Ovary (tissue), 10 donors: Measurements from ENCODE around the gene TP73. TPM values are rescaled to one million over a fixed set of nuclear protein-coding genes. Genes with fewer than 3 reads are reported as not detected.
A peak's percentile ranks its signal among the peaks of the same experiment; 100 is the strongest.

ENCODE experiments used
- DNase-seq, 5 donors: peaks; one replicate each; pipeline ENCODE4 v3.0.0-alpha.2; 2019 to 2020
- H3K27ac ChIP-seq, 2 donors: fragments of 200-600 bp; one replicate each; pipeline versions ENCODE4 v1.5.1 to v1.8.0; 2019 to 2022
- H3K27me3 ChIP-seq: fragments of 200-600 bp; one replicate; pipeline ENCODE4 v1.8.0; 2022
- H3K36me3 ChIP-seq: fragments of 200-600 bp; sonication (generic); one replicate; pipeline ENCODE4 v1.5.1; 2019
- H3K4me1 ChIP-seq: one replicate; pipeline ENCODE4 v1.8.1; 2013; ENCODE audit warnings: mild to moderate bottlenecking, moderate library complexity; ENCODE audit not compliant: insufficient read depth
- H3K4me3 ChIP-seq: fragments of 200-600 bp; sonication (generic); one replicate; pipeline ENCODE4 v1.5.1; 2017
- H3K9me3 ChIP-seq, 2 donors: fragments of 200-600 bp in 1 of 2; sonication (generic) in 1 of 2; one replicate each; pipeline versions ENCODE4 v1.5.1 to v1.8.1; 2013 to 2019; ENCODE audit warnings: mild to moderate bottlenecking in 1 of 2, moderate library complexity in 1 of 2
- CTCF ChIP-seq, 3 donors: fragments of 450-650 bp in 2 of 3; fragments of 200-600 bp in 1 of 3; IDR thresholded peaks; one replicate each; pipeline versions ENCODE4 v1.5.1 to v1.8.0; 2016 to 2022; ENCODE audit warnings: antibody characterized with exemption in 3 of 3, mild to moderate bottlenecking in 1 of 3
- EP300 ChIP-seq: sonication (generic); formaldehyde crosslinking; IDR thresholded peaks from one replicate; pipeline ENCODE4 v1.6.1; 2017; ENCODE audit warnings: antibody characterized with exemption
- POLR2A ChIP-seq: fragments of 450-650 bp; IDR thresholded peaks from one replicate; pipeline ENCODE4 v1.6.1; 2017; ENCODE audit warnings: antibody characterized with exemption, mild to moderate bottlenecking, moderate library complexity
- WGBS, 3 donors: extraction: QIAGEN DNeasy Blood & Tissue Kit in 1 of 3; methylation state at CpG; one replicate each; pipeline versions ENCODE4 v1.1.5 to v1.1.7; 2013 to 2017; 5-methylcytosine and 5-hydroxymethylcytosine counted together
- intact Hi-C, 4 donors: fragments of 100-400 bp; cut with DNase I; formaldehyde crosslinking; loops; one replicate each; pipeline versions ENCODE4 v1.11.0 to v1.15.1; 2022 to 2023
- long read RNA-seq, 3 donors: library from polyadenylated mRNA in 2 of 3; unstranded in 2 of 3; transcript quantifications; one replicate each; pipeline ENCODE4 v2.0.0 and lab custom pipeline, GENCODE V29; 2021 to 2026
- polyA plus RNA-seq, 2 donors: library from polyadenylated mRNA; stranded (reverse); fragments of 200-250 nt in 1 of 2; fragments of 350-450 nt in 1 of 2; fragmentation: Illumina TruSeq in 1 of 2; extraction: RNeasy Lipid Tissue Mini Kit (QIAGEN cat#74804) in 1 of 2; gene quantifications; one replicate each; pipeline ENCODE4 v1.2.3, GENCODE V29; 2013 to 2014
- total RNA-seq, 7 donors: library from RNA; depleted of rRNA in 2 of 7; stranded (reverse); fragments of >200 nt in 2 of 7; fragmentation: NEBNext Ultra II Directional in 3 of 7; extraction: Animal tissue kit (Norgen Biotek cat#: 25700) in 3 of 7; gene quantifications; one replicate each; pipeline versions ENCODE4 v1.1.0 to v1.2.4, GENCODE V29; 2016 to 2023
- donor health status: DM: no; HTN: no; CAD: no; lungs with moderate emphysema.
- donor health status: DM: no; HTN: no; CAD: no.
- donor health status: Bipolar disorder and iron deficiency.
- donor health status: DM: yes; HTN: yes; CAD: no.
- donor health status: DM: no; HTN: no; CAD: no.
- donor health status: DM: yes; HTN: yes; CAD: no.

Gene TP73
- total RNA-seq = 1 to 10 TPM in 1 of 7 donors, under 1 TPM in 6; 0.13 to 7.5 (median 0.47) TPM
- under 1 TPM; 0.03 to 0.04 TPM for polyA plus RNA-seq
- long read RNA-seq, donor 1, partial matches to known transcripts = 0 of 2 reads
- long read RNA-seq, donor 1, other reads (novel, unspliced or antisense) = 2 of 2 reads
- long read RNA-seq, donor 2, partial matches to known transcripts = 22 of 22 reads
- long read RNA-seq, donor 2, other reads (novel, unspliced or antisense) = 0 of 22 reads
- long read RNA-seq, donor 3 = 0 reads

- Histone ChIP-seq H3K9me3 (no peaks in the 10 kb centered on the region), H3K36me3 (no peaks in the 10 kb centered on the region), H3K4me3 (peak within 1 kb of the TSS; percentile 31), H3K27ac (no peak within 1 kb of the TSS), H3K27me3 (peaks cover 12% of the 10 kb centered on the region), H3K4me1 (peaks cover 8% of the 10 kb centered on the region)
- peak; percentile 33 to 63 (median 61) for DNase-seq
- TF ChIP-seq CTCF (IDR thresholded peaks at IDR 0.05) (no peak), POLR2A (no peak), EP300 (no peak)
- WGBS, 3 donors = 1 to 2% (median 1%) methylated on average over 20 to 80 of the region's 80 CpGs
- intact Hi-C loops = no loop called here
Observed at GRCh38 chr1:3651930-3652547, at the start of gene TP73. TP73 (plus strand) TSS chr1:3652516; CDS start chr1:3682366, 29,850 bp downstream.

- intact Hi-C loops = no loop called here
- Histone ChIP-seq H3K27me3 (no peaks in the 10 kb centered on the region), H3K36me3 (no peaks in the 10 kb centered on the region), H3K9me3 (no peaks in the 10 kb centered on the region), H3K4me1 (peaks cover 4% of the 10 kb centered on the region), H3K27ac (no peak overlapping the region), H3K4me3 (no peak overlapping the region)
- TF ChIP-seq EP300 = no peak
- TF ChIP-seq POLR2A = no peak
- TF ChIP-seq CTCF (IDR thresholded peaks at IDR 0.05) = no peak
- no peak for DNase-seq
- 89 to 96% (median 91%) methylated on average over 11 of the region's 11 CpGs for WGBS, 3 donors
Observed at GRCh38 chr1:3603156-3603555, 49.2 kb upstream of the TP73 start.

- 79 to 86% (median 82%) methylated on average over 26 to 29 of the region's 29 CpGs for WGBS, 3 donors
- intact Hi-C loops = no loop called here
- no peak for DNase-seq
- no peaks in the 10 kb centered on the region for H3K9me3 ChIP-seq
- no peaks in the 10 kb centered on the region for H3K36me3 ChIP-seq
- TF ChIP-seq CTCF (IDR thresholded peaks at IDR 0.05) (no peak), EP300 (no peak), POLR2A (no peak)
- H3K4me1 ChIP-seq = no peaks in the 10 kb centered on the region
- no peak overlapping the region for H3K27ac ChIP-seq
- H3K27me3 ChIP-seq = no peaks in the 10 kb centered on the region
- no peak overlapping the region for H3K4me3 ChIP-seq
Observed at GRCh38 chr1:3603571-3604467, 48.5 kb upstream of the TP73 start.

GRCh38 chr1:3604468-3604974, 47.8 kb upstream of the TP73 start:
- Histone ChIP-seq H3K4me3 (no peak overlapping the region), H3K4me1 (no peaks in the 10 kb centered on the region), H3K36me3 (no peaks in the 10 kb centered on the region), H3K27me3 (no peaks in the 10 kb centered on the region), H3K9me3 (no peaks in the 10 kb centered on the region), H3K27ac (no peak overlapping the region)
- 90 to 94% (median 91%) methylated on average over 8 of the region's 8 CpGs for WGBS, 3 donors
- intact Hi-C loops = no loop called here
- TF ChIP-seq EP300 = no peak
- no peak for TF ChIP-seq POLR2A
- TF ChIP-seq CTCF (IDR thresholded peaks at IDR 0.05) = no peak
- DNase-seq = no peak
